ENCODE data around the gene NOL4L. TPM values are rescaled to one million over a fixed set of nuclear protein-coding genes. Genes with fewer than 3 reads are reported as not detected.

NOL4L gene
- total and polyA plus RNA-seq, 2 experiments from 2014 or later: 38.8 to 39.2 TPM

GRCh38 chr20:32456869-32457478 lies 128.2 kb downstream of the NOL4L start:
- peaks cover 15% of the 10 kb centered on the region; the same call in 2 of the 3 replicates for H3K4me1 Mint-ChIP-seq
- H3K4me3 ChIP-seq: peak overlapping the region; percentile 82
- DNase-seq (ENCODE audit: low spot score) (peak; percentile 88), ATAC-seq (peak; percentile 72)
- 0 out of 2 replicates have a peak, but pooled peaks cover 15% of the 10 kb centered on the region for H3F3A ChIP-seq (replicated peaks; ENCODE audit: low read depth)
- peak overlapping the region; percentile 78; the same call in 1 of the 2 replicates for H2AFZ ChIP-seq
- H3K4me2 ChIP-seq: peak overlapping the region; percentile 92
- no peaks in the 10 kb centered on the region for H3K9me2 ChIP-seq (ENCODE audit: insufficient read depth)
- no peak overlapping the region for H3K27ac Mint-ChIP-seq
- peaks cover 14% of the 10 kb centered on the region for H3K36me3 Mint-ChIP-seq (ENCODE audit: low read depth)
- H3K4me1 ChIP-seq (ENCODE audit: insufficient read depth): peaks cover 14% of the 10 kb centered on the region
- H3K27me3 Mint-ChIP-seq (ENCODE audit: insufficient read depth, low read depth, poor library complexity): peaks cover 16% of the 10 kb centered on the region
- 0 out of 2 replicates have a peak, but pooled peaks cover 6% of the 10 kb centered on the region for H3K79me2 ChIP-seq (replicated peaks; ENCODE audit: insufficient read depth)
- peak overlapping the region; percentile 62; the same call in 2 of the 3 replicates for H3K4me3 Mint-ChIP-seq
- peaks cover 22% of the 10 kb centered on the region for H4K20me1 ChIP-seq (replicated peaks; ENCODE audit: insufficient read depth)
- H3K36me3 ChIP-seq (ENCODE audit: insufficient read depth): peaks cover 4% of the 10 kb centered on the region; the same call in 1 of the 2 replicates
- no peaks in the 10 kb centered on the region for H3K27me3 ChIP-seq (ENCODE audit: insufficient read depth)
- no peaks in the 10 kb centered on the region for H3K9me3 Mint-ChIP-seq
- 0 out of 2 replicates have a peak overlapping the region, but pooled peaks have one; percentile 39 for H3K27ac ChIP-seq (ENCODE audit: low read depth)
- TF ChIP-seq POLR2AphosphoS5 (IDR thresholded peaks at IDR 0.05; ENCODE audit: low read depth) (no peak), CTCF (conservative IDR thresholded peaks at IDR 0.05; ENCODE audit: low read depth in 2 of 2) (peak; percentile 82 to 91)

GRCh38 chr20:32455901-32456701 lies 129.0 kb downstream of the NOL4L start:
- Mint-ChIP-seq H3K4me1 (peaks cover 15% of the 10 kb centered on the region; the same call in 2 of the 3 replicates), H3K4me3 (peak overlapping the region; percentile 14; the same call in 1 of the 3 replicates), H3K9me3 (no peaks in the 10 kb centered on the region), H3K27me3 (ENCODE audit: insufficient read depth, low read depth, poor library complexity) (peaks cover 14% of the 10 kb centered on the region), H3K27ac (no peak overlapping the region), H3K36me3 (ENCODE audit: low read depth) (peaks cover 16% of the 10 kb centered on the region)
- Histone ChIP-seq H3K9me2 (ENCODE audit: insufficient read depth) (no peaks in the 10 kb centered on the region), H4K20me1 (replicated peaks; ENCODE audit: insufficient read depth) (peaks cover 25% of the 10 kb centered on the region), H3K36me3 (ENCODE audit: insufficient read depth) (peaks cover 4% of the 10 kb centered on the region; the same call in 1 of the 2 replicates), H3K4me2 (peak overlapping the region; percentile 92), H3K79me2 (replicated peaks; ENCODE audit: insufficient read depth) (0 out of 2 replicates have a peak, but pooled peaks cover 6% of the 10 kb centered on the region), H2AFZ (no peak overlapping the region), H3K4me1 (ENCODE audit: insufficient read depth) (peaks cover 14% of the 10 kb centered on the region), H3F3A (replicated peaks; ENCODE audit: low read depth) (0 out of 2 replicates have a peak, but pooled peaks cover 15% of the 10 kb centered on the region), H3K4me3 (peak overlapping the region; percentile 82; the same call in 1 of the 2 replicates), H3K27me3 (ENCODE audit: insufficient read depth) (no peaks in the 10 kb centered on the region), H3K27ac (ENCODE audit: low read depth) (no peak overlapping the region)
- DNase-seq (ENCODE audit: low spot score): no peak
- ATAC-seq: no peak
- no peak for TF ChIP-seq ETS1 (IDR thresholded peaks at IDR 0.05)
- no peak for TF ChIP-seq EZH2 (IDR thresholded peaks at IDR 0.05; ENCODE audit: low read depth, unreplicated experiment)
- no peak for TF ChIP-seq ZNF331 (CRISPR knock-in tag; IDR thresholded peaks at IDR 0.05; ENCODE audit: low read depth)
- no peak for TF ChIP-seq POLR2AphosphoS5 (IDR thresholded peaks at IDR 0.05; ENCODE audit: low read depth)
- TF ChIP-seq EZH2phosphoT487 (IDR thresholded peaks at IDR 0.05; ENCODE audit: unreplicated experiment): no peak
- TF ChIP-seq JUNB (IDR thresholded peaks at IDR 0.05; ENCODE audit: unreplicated experiment): no peak

All from GM23338 (cell line).